Measurements from ENCODE around the gene AKAP6. TPM values are rescaled to one million over a fixed set of nuclear protein-coding genes. Genes with fewer than 3 reads are reported as not detected.

Gene AKAP6
- total RNA-seq, 1 donor from 2014 or later = 600 TPM

DNA sequence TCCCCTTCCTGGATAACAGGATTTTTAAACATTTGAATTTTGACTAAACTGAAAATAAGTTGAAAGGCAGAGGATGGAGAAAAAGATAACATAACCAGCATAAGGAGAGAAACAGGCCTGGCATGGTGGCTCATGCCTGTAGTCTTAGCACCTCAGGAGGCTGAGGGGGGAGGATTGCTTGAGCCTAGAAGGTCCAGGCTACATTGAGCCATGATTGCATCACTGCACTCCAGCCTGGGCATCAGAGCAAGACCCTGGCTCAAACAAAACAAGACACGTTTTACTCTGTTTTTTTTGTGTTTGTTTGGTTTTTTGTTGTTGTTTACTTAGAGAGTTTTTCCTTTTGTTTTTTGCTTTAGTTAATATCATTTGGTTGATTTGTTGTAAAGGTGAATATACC, 8.7 kb downstream of the AKAP6 start:
- Mint-ChIP-seq H3K9me3 (ENCODE audit: unreplicated experiment) (no peaks in the 10 kb centered on the region), H3K36me3 (ENCODE audit: unreplicated experiment) (peaks cover 10% of the 10 kb centered on the region), H3K4me1 (ENCODE audit: low read depth, unreplicated experiment) (peaks cover 40% of the 10 kb centered on the region), H3K4me3 (ENCODE audit: unreplicated experiment) (peak overlapping the region; percentile 52), H3K27ac (ENCODE audit: unreplicated experiment) (no peak overlapping the region), H3K27me3 (ENCODE audit: unreplicated experiment) (peaks cover 3% of the 10 kb centered on the region)
- no peak for DNase-seq
- TF ChIP-seq, protein P1, sequence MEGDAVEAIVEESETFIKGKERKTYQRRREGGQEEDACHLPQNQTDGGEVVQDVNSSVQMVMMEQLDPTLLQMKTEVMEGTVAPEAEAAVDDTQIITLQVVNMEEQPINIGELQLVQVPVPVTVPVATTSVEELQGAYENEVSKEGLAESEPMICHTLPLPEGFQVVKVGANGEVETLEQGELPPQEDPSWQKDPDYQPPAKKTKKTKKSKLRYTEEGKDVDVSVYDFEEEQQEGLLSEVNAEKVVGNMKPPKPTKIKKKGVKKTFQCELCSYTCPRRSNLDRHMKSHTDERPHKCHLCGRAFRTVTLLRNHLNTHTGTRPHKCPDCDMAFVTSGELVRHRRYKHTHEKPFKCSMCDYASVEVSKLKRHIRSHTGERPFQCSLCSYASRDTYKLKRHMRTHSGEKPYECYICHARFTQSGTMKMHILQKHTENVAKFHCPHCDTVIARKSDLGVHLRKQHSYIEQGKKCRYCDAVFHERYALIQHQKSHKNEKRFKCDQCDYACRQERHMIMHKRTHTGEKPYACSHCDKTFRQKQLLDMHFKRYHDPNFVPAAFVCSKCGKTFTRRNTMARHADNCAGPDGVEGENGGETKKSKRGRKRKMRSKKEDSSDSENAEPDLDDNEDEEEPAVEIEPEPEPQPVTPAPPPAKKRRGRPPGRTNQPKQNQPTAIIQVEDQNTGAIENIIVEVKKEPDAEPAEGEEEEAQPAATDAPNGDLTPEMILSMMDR (IDR thresholded peaks at IDR 0.05; ENCODE audit: partially characterized antibody, unreplicated experiment) = no peak

- Mint-ChIP-seq H3K9me3 (ENCODE audit: unreplicated experiment) (peaks cover 3% of the 10 kb centered on the region), H3K4me3 (ENCODE audit: unreplicated experiment) (peak overlapping the region; percentile 70), H3K4me1 (ENCODE audit: low read depth, unreplicated experiment) (peaks cover 40% of the 10 kb centered on the region), H3K27ac (ENCODE audit: unreplicated experiment) (no peak overlapping the region), H3K36me3 (ENCODE audit: unreplicated experiment) (peaks cover 15% of the 10 kb centered on the region), H3K27me3 (ENCODE audit: unreplicated experiment) (peaks cover 3% of the 10 kb centered on the region)
- TF ChIP-seq, protein P1 (IDR thresholded peaks at IDR 0.05; ENCODE audit: partially characterized antibody, unreplicated experiment) = no peak
- no peak for DNase-seq
These were observed 10.1 kb downstream of the AKAP6 start for GRCh38 chr14:32339188-32339587.

- no peak for DNase-seq
- Mint-ChIP-seq H3K27me3 (ENCODE audit: unreplicated experiment) (peaks cover 2% of the 10 kb centered on the region), H3K36me3 (ENCODE audit: unreplicated experiment) (peaks cover 17% of the 10 kb centered on the region), H3K4me3 (ENCODE audit: unreplicated experiment) (no peak overlapping the region), H3K4me1 (ENCODE audit: low read depth, unreplicated experiment) (peaks cover 34% of the 10 kb centered on the region), H3K9me3 (ENCODE audit: unreplicated experiment) (peaks cover 3% of the 10 kb centered on the region), H3K27ac (ENCODE audit: unreplicated experiment) (no peak overlapping the region)
- TF ChIP-seq, protein P1 (IDR thresholded peaks at IDR 0.05; ENCODE audit: partially characterized antibody, unreplicated experiment) = no peak
These were observed 13.1 kb downstream of the AKAP6 start for GRCh38 chr14:32341947-32342846.

GRCh38 chr14:32342847-32343194, 13.7 kb downstream of the AKAP6 start:
- no peak for DNase-seq
- no peak overlapping the region for H3K4me3 Mint-ChIP-seq (ENCODE audit: unreplicated experiment)
- peaks cover under 1% of the 10 kb centered on the region for H3K27me3 Mint-ChIP-seq (ENCODE audit: unreplicated experiment)
- TF ChIP-seq, protein P1 (IDR thresholded peaks at IDR 0.05; ENCODE audit: partially characterized antibody, unreplicated experiment) = no peak
- H3K9me3 Mint-ChIP-seq (ENCODE audit: unreplicated experiment) = peaks cover 3% of the 10 kb centered on the region
- H3K36me3 Mint-ChIP-seq (ENCODE audit: unreplicated experiment) = peaks cover 17% of the 10 kb centered on the region
- H3K4me1 Mint-ChIP-seq (ENCODE audit: low read depth, unreplicated experiment) = peaks cover 34% of the 10 kb centered on the region
- no peak overlapping the region for H3K27ac Mint-ChIP-seq (ENCODE audit: unreplicated experiment)

GRCh38 chr14:32343926-32344430, 14.9 kb downstream of the AKAP6 start:
- H3K4me1 Mint-ChIP-seq (ENCODE audit: low read depth, unreplicated experiment) = peaks cover 34% of the 10 kb centered on the region
- no peak for DNase-seq
- H3K36me3 Mint-ChIP-seq (ENCODE audit: unreplicated experiment) = peaks cover 18% of the 10 kb centered on the region
- TF ChIP-seq, protein P1 (IDR thresholded peaks at IDR 0.05; ENCODE audit: partially characterized antibody, unreplicated experiment) = no peak
- peak overlapping the region; percentile 8 for H3K4me3 Mint-ChIP-seq (ENCODE audit: unreplicated experiment)
- H3K27me3 Mint-ChIP-seq (ENCODE audit: unreplicated experiment) = peaks cover 2% of the 10 kb centered on the region
- H3K9me3 Mint-ChIP-seq (ENCODE audit: unreplicated experiment) = peaks cover 3% of the 10 kb centered on the region
- no peak overlapping the region for H3K27ac Mint-ChIP-seq (ENCODE audit: unreplicated experiment)

Measured in glutamatergic neuron (in vitro differentiated cells).